BE2C (cell line): ENCODE data around the gene STMN3.

Experiments
- DNase-seq: peaks from one replicate; pipeline ENCODE4 v3.0.0-alpha.2; 2020
- H3K27me3 ChIP-seq: fragments of 250-450 bp; sonication (Bioruptor Pico); 2 replicates; pipeline ENCODE4 v1.5.1; 2020; ENCODE audit warnings: mild to moderate bottlenecking
- H3K36me3 ChIP-seq: fragments of 250-450 bp; sonication (Bioruptor Pico); 2 replicates; pipeline ENCODE4 v1.5.1; 2020; ENCODE audit warnings: mild to moderate bottlenecking
- H3K4me1 ChIP-seq: fragments of 250-450 bp; sonication (Bioruptor Pico); 2 replicates; pipeline ENCODE4 v1.5.1; 2020
- H3K4me3 ChIP-seq: 2 replicates; pipeline ENCODE4 v1.5.1; 2011; ENCODE audit warnings: low read depth, low read length
- H3K9me3 ChIP-seq: fragments of 250-450 bp; sonication (Bioruptor Pico); 2 replicates; pipeline ENCODE4 v1.5.1; 2020
- TF ChIP-seq, protein P1 (sequence below): IDR thresholded peaks from 2 replicates; pipeline ENCODE4 v1.5.1; 2012; ENCODE audit warnings: mild to moderate bottlenecking, low read depth, low read length

Gene STMN3

DNA sequence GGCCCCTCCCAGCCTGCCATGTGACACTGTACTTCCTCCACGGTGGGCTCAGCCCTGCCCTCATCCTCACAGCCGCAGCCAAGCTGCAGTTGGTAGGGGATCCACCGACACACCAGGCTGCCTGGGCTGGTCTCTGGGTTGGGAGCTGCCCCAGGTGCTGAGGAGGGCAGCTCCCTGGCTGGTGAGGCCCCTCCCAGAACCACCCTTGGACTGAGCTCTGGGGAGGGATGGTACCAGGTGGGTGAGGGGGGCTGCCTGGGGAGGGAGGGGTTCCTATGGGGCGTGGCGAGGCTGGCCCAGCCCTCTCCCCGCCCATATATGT, 43.0 kb upstream of the STMN3 start:
- no peaks in the 10 kb centered on the region for H3K9me3 ChIP-seq
- H3K4me3 ChIP-seq: no peak overlapping the region
- TF ChIP-seq, protein P1, sequence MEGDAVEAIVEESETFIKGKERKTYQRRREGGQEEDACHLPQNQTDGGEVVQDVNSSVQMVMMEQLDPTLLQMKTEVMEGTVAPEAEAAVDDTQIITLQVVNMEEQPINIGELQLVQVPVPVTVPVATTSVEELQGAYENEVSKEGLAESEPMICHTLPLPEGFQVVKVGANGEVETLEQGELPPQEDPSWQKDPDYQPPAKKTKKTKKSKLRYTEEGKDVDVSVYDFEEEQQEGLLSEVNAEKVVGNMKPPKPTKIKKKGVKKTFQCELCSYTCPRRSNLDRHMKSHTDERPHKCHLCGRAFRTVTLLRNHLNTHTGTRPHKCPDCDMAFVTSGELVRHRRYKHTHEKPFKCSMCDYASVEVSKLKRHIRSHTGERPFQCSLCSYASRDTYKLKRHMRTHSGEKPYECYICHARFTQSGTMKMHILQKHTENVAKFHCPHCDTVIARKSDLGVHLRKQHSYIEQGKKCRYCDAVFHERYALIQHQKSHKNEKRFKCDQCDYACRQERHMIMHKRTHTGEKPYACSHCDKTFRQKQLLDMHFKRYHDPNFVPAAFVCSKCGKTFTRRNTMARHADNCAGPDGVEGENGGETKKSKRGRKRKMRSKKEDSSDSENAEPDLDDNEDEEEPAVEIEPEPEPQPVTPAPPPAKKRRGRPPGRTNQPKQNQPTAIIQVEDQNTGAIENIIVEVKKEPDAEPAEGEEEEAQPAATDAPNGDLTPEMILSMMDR: no peak
- no peaks in the 10 kb centered on the region for H3K36me3 ChIP-seq
- H3K4me1 ChIP-seq: peaks cover 44% of the 10 kb centered on the region
- DNase-seq: peak; percentile 51
- H3K27me3 ChIP-seq: no peaks in the 10 kb centered on the region

DNA sequence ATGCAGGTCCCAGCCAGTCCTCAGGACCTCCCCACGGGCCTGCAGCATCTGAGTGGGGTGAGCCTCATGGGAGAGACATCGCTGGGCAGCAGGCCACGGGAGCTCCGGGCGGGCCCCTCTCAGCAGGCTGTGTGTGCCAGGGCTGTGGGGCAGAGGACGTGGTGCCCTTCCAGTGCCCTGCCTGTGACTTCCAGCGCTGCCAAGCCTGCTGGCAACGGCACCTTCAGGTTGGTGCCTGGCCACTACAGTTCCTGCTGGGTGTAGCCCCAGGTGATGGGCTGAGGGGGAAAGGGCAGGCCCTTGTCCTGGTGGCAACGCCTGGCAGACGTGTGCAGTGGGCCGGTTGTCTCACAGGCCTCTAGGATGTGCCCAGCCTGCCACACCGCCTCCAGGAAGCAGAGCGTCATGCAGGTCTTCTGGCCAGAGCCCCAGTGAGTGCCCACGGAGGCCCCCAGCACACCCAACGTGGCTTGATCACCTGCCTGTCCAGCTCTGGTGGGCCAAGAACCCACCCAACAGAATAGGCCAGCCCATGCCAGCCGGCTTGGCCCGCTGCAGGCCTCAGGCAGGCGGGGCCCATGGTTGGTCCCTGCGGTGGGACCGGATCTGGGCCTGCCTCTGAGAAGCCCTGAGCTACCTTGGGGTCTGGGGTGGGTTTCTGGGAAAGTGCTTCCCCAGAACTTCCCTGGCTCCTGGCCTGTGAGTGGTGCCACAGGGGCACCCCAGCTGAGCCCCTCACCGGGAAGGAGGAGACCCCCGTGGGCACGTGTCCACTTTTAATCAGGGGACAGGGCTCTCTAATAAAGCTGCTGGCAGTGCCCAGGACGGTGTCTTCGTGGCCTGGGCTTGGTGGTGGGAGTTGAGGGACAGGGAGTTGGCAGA, 42.4 kb upstream of the STMN3 start:
- no peak for DNase-seq
- Histone ChIP-seq H3K4me1 (peaks cover 42% of the 10 kb centered on the region), H3K4me3 (no peak overlapping the region), H3K27me3 (no peaks in the 10 kb centered on the region), H3K36me3 (no peaks in the 10 kb centered on the region), H3K9me3 (no peaks in the 10 kb centered on the region)
- TF ChIP-seq, protein P1: no peak

DNA sequence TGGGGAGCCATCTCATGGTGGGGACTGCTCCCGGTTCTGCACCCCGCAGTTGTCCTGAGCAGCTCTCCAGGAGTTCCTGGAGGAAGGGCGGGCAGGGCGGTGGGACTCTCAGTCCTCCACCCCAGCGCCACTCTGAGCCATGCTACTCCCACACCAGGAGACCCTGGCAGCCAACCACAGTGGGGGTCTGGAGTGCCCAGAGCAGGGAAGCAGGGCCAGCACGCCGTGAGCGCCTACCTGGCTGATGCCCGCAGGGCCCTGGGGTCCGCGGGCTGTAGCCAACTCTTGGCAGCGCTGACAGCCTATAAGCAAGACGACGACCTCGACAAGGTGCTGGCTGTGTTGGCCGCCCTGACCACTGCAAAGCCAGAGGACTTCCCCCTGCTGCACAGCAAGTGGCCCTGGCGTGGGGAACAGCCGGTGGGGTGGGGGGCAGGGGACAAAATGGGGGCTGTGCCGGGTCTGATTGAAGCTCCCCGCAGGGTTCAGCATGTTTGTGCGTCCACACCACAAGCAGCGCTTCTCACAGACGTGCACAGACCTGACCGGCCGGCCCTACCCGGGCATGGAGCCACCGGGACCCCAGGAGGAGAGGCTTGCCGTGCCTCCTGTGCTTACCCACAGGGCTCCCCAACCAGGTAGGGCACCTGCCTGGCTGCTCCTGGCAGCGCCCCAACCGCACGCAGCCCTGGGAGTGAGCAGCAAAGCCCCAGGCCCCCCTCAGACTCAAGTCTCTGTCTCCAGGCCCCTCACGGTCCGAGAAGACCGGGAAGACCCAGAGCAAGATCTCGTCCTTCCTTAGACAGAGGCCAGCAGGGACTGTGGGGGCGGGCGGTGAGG, 41.6 kb upstream of the STMN3 start:
- H3K4me1 ChIP-seq: peaks cover 33% of the 10 kb centered on the region
- no peaks in the 10 kb centered on the region for H3K27me3 ChIP-seq
- no peaks in the 10 kb centered on the region for H3K36me3 ChIP-seq
- no peak overlapping the region for H3K4me3 ChIP-seq
- TF ChIP-seq, protein P1: no peak
- DNase-seq: no peak
- no peaks in the 10 kb centered on the region for H3K9me3 ChIP-seq

DNA sequence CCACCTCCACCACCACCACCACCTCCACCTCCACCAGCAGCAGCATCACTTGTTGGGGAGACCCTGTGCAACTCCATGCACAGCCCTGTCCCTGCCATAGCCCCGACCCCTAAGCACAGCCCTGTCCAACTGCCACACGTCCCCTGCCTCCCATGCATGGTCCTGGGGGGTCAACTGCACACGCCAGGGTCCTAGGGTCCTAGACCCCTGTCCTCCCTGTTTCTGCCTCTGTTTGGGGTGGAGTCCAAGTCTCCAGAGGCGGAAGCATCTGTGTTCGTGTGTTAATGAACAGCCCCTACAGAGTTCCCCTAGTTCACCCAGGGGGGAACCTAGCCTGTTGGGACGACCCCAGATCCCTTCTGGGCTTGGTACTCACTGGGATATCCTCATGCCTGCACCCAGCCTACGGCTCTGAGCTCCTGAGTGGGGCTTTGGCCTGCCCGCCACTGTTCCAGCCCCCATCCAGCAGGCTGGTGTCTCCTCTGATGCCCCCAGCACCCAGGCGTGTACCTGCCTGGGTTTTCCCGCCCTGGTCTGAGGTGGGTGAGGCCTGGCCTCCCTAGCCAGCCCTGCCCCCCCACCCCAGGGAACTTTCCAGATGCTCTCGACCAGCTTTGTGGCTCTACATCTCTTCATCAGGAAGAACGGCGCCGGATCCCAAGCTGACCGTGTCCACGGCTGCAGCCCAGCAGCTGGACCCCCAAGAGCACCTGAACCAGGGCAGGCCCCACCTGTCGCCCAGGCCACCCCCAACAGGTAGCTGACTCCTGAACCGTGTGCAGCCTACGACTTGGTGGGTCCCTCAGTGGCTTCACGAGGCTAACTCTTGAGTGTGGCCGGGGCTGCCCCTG, 40.7 kb upstream of the STMN3 start:
- Histone ChIP-seq H3K4me1 (peaks cover 24% of the 10 kb centered on the region), H3K4me3 (no peak overlapping the region), H3K9me3 (no peaks in the 10 kb centered on the region), H3K36me3 (no peaks in the 10 kb centered on the region), H3K27me3 (no peaks in the 10 kb centered on the region)
- DNase-seq: no peak
- TF ChIP-seq, protein P1: no peak

DNA sequence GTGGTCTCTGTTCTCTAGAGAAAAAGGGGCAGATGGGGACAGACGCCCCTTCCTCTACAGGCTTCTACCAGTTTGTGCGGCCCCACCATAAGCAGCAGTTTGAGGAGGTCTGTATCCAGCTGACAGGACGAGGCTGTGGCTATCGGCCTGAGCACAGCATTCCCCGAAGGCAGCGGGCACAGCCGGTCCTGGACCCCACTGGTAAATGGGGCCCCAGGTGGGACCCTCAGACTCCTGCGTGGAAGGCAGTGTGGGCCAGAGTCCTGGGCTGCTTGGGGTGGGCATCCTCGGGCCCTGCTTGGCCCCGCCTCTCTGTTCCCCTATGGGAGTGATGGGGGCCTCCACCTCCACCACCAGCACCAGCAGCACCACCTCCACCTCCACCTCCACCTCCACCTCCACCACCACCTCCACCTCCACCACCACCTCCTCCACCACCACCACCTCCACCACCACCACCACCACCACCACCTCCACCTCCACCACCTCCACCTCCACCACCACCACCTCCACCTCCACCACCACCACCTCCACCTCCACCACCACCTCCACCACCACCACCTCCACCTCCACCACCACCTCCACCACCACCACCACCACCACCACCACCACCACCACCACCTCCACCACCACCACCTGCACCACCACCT, 40.0 kb upstream of the STMN3 start:
- Histone ChIP-seq H3K9me3 (no peaks in the 10 kb centered on the region), H3K4me1 (peaks cover 17% of the 10 kb centered on the region), H3K27me3 (no peaks in the 10 kb centered on the region), H3K36me3 (no peaks in the 10 kb centered on the region; the same call in 1 of the 2 replicates), H3K4me3 (no peak overlapping the region)
- TF ChIP-seq, protein P1: no peak
- no peak for DNase-seq
